ENCODE measurements around the gene NEUROG1. TPM values are rescaled to one million over a fixed set of nuclear protein-coding genes. Genes with fewer than 3 reads are reported as not detected.

NEUROG1 gene
- total and polyA plus RNA-seq, 7 donors = not detected

GRCh38 chr5:135543485-135544304, 7.9 kb upstream of the NEUROG1 start:
- Histone ChIP-seq H3K36me3 (ENCODE audit: insufficient read depth in 1 of 2, low read depth in 1 of 2) (no peaks in the 10 kb centered on the region), H3K4me1 (peaks cover 11% of the 10 kb centered on the region), H3K27me3 (ENCODE audit: insufficient read depth in 3 of 3, low read length in 2 of 3) (peaks cover 0 to 91% (median 31%) of the 10 kb centered on the region in 3 donors), H3K27ac (no peak overlapping the region), H3K4me3 (peak overlapping the region; percentile 57), H3K9me3 (no peaks in the 10 kb centered on the region)
- TF ChIP-seq CTCF (IDR thresholded peaks at IDR 0.05) = no peak
- WGBS, 3 donors = 3 to 6% (median 5%) methylated on average over 71 to 77 of the region's 77 CpGs
- DNase-seq (no peak), ATAC-seq (peak; percentile 37 to 74 (median 54))
- intact Hi-C loops (cut with DNase I) = no loop called here

- H3K9me3 ChIP-seq = no peaks in the 10 kb centered on the region
- intact Hi-C loops (cut with DNase I) = no loop called here
- H3K4me1 ChIP-seq = peaks cover 11% of the 10 kb centered on the region
- peaks cover 0 to 97% (median 30%) of the 10 kb centered on the region in 3 donors for H3K27me3 ChIP-seq (ENCODE audit: insufficient read depth in 3 of 3, low read length in 2 of 3)
- no peaks in the 10 kb centered on the region for H3K36me3 ChIP-seq (ENCODE audit: insufficient read depth in 1 of 2, low read depth in 1 of 2)
- WGBS, 3 donors = 61 to 75% (median 70%) methylated on average over 5 of the region's 5 CpGs
- no peak for TF ChIP-seq CTCF (IDR thresholded peaks at IDR 0.05)
- ATAC-seq = no peak
- no peak for DNase-seq
- peak overlapping the region; percentile 57 for H3K4me3 ChIP-seq
- H3K27ac ChIP-seq = no peak overlapping the region
Observed at GRCh38 chr5:135543001-135543484, 7.3 kb upstream of the NEUROG1 start.

GRCh38 chr5:135541807-135542502, 6.2 kb upstream of the NEUROG1 start:
- 48 to 69% (median 69%) methylated on average over 11 of the region's 11 CpGs for WGBS, 3 donors
- Histone ChIP-seq H3K4me1 (peaks cover 11% of the 10 kb centered on the region), H3K9me3 (no peaks in the 10 kb centered on the region)

GRCh38 chr5:135539430-135540005, 3.8 kb upstream of the NEUROG1 start:
- Histone ChIP-seq H3K4me3 (no peak overlapping the region), H3K4me1 (peaks cover 20% of the 10 kb centered on the region), H3K27ac (no peak overlapping the region), H3K27me3 (ENCODE audit: insufficient read depth in 3 of 3, low read length in 2 of 3) (peaks cover 0 to 99% (median 38%) of the 10 kb centered on the region in 3 donors), H3K9me3 (no peaks in the 10 kb centered on the region), H3K36me3 (ENCODE audit: insufficient read depth in 1 of 2, low read depth in 1 of 2) (no peaks in the 10 kb centered on the region)
- WGBS, 3 donors = 77 to 83% (median 79%) methylated on average over 4 of the region's 4 CpGs
- ATAC-seq (no peak), DNase-seq (no peak)
- no peak for TF ChIP-seq CTCF (IDR thresholded peaks at IDR 0.05)
- intact Hi-C loops (cut with DNase I) = no loop called here

More at GRCh38 chr5:135541807-135542502, 6.2 kb upstream of the NEUROG1 start:
- Histone ChIP-seq H3K27ac (no peak overlapping the region), H3K36me3 (ENCODE audit: insufficient read depth in 1 of 2, low read depth in 1 of 2) (no peaks in the 10 kb centered on the region), H3K27me3 (ENCODE audit: insufficient read depth in 3 of 3, low read length in 2 of 3) (peaks cover 0 to 97% (median 40%) of the 10 kb centered on the region in 3 donors), H3K4me3 (no peak overlapping the region)
- TF ChIP-seq CTCF (IDR thresholded peaks at IDR 0.05) = no peak
- no peak for DNase-seq
- no peak for ATAC-seq
- intact Hi-C loops (cut with DNase I) = no loop called here

All from psoas muscle (tissue), 8 donors.